ENCODE results near the gene TEAD1.
A peak's percentile ranks its signal among the peaks of the same experiment; 100 is the strongest.

The TEAD1 gene

DNA sequence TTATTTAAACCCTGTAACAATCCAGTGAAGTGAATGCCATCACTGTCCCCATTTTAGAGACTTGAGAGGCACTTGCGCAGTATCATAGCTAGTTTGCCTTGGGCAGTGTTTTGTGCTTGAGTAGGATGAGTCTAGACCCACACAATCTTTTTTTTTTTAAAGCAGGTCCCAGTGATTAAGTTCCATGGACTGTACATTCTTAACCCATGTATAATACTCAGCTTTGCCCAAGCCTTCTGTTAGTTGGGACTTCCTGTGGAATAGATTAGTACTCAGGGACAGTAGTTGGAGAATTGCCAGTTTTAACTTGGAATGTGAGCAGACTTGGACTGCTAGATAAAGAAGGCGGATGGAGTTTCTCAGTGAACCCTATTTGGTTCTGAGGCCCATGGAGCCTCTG, 226.3 kb downstream of the TEAD1 start:
- TF ChIP-seq, protein P1, sequence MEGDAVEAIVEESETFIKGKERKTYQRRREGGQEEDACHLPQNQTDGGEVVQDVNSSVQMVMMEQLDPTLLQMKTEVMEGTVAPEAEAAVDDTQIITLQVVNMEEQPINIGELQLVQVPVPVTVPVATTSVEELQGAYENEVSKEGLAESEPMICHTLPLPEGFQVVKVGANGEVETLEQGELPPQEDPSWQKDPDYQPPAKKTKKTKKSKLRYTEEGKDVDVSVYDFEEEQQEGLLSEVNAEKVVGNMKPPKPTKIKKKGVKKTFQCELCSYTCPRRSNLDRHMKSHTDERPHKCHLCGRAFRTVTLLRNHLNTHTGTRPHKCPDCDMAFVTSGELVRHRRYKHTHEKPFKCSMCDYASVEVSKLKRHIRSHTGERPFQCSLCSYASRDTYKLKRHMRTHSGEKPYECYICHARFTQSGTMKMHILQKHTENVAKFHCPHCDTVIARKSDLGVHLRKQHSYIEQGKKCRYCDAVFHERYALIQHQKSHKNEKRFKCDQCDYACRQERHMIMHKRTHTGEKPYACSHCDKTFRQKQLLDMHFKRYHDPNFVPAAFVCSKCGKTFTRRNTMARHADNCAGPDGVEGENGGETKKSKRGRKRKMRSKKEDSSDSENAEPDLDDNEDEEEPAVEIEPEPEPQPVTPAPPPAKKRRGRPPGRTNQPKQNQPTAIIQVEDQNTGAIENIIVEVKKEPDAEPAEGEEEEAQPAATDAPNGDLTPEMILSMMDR (IDR thresholded peaks at IDR 0.05; ENCODE audit: control insufficient read depth, insufficient read depth, low read depth, low read length, missing control alignments) = no peak
- no peak overlapping the region for H3K4me3 ChIP-seq (ENCODE audit: control insufficient read depth, low read depth, low read length)
- peak; percentile 71 for DNase-seq (ENCODE audit: low read depth)

- no peak overlapping the region for H3K4me3 ChIP-seq (ENCODE audit: control insufficient read depth, low read depth, low read length)
- TF ChIP-seq, protein P1 (IDR thresholded peaks at IDR 0.05; ENCODE audit: control insufficient read depth, insufficient read depth, low read depth, low read length, missing control alignments) = no peak
- no peak for DNase-seq (ENCODE audit: low read depth)
These were observed 227.1 kb downstream of the TEAD1 start for GRCh38 chr11:12901272-12901671.

GRCh38 chr11:12901874-12902481, 227.8 kb downstream of the TEAD1 start:
- no peak overlapping the region for H3K4me3 ChIP-seq (ENCODE audit: control insufficient read depth, low read depth, low read length)
- TF ChIP-seq, protein P1 (IDR thresholded peaks at IDR 0.05; ENCODE audit: control insufficient read depth, insufficient read depth, low read depth, low read length, missing control alignments) = no peak
- DNase-seq (ENCODE audit: low read depth) = no peak

DNA sequence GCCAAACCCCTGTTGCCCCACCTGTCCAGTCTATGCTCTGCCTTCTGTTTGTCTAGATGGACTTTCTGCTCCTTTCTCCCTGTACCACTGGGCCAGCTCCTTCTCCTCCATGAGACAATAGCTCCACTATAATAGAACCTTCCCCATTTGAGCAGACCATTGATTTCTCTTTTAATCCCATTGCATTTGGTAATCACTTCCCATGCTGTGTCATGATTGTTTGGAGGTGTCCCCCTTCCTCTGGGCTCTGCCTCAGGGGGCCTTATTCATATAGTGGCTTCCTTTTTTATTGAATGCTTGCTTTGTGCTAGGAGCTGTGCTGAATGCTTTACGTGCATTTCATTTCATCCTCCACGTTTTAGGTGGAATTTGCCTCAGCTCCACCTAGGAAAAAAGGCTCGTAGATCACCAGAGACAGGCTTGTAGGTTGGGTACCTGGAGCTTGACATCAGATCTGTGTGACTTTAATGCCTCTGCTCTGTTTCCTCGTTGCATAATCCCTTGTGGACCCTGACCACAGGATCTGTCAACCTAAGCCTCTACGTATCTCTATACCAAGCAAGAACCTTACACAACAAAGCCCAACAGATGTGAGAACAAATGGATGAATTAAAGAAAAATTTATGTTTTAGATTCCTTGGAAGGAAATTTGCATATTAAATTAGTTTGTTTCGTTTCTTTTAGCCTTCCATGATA, 228.7 kb downstream of the TEAD1 start:
- no peak for DNase-seq (ENCODE audit: low read depth)
- H3K4me3 ChIP-seq (ENCODE audit: control insufficient read depth, low read depth, low read length) = no peak overlapping the region
- TF ChIP-seq, protein P1 (IDR thresholded peaks at IDR 0.05; ENCODE audit: control insufficient read depth, insufficient read depth, low read depth, low read length, missing control alignments) = no peak

GRCh38 chr11:12905435-12905834, 231.2 kb downstream of the TEAD1 start:
- no peak overlapping the region for H3K4me3 ChIP-seq (ENCODE audit: control insufficient read depth, low read depth, low read length)
- TF ChIP-seq, protein P1 (IDR thresholded peaks at IDR 0.05; ENCODE audit: control insufficient read depth, insufficient read depth, low read depth, low read length, missing control alignments) = no peak
- DNase-seq (ENCODE audit: low read depth) = no peak

- TF ChIP-seq, protein P1 (IDR thresholded peaks at IDR 0.05; ENCODE audit: control insufficient read depth, insufficient read depth, low read depth, low read length, missing control alignments) = no peak
- no peak overlapping the region for H3K4me3 ChIP-seq (ENCODE audit: control insufficient read depth, low read depth, low read length)
- DNase-seq (ENCODE audit: low read depth) = no peak
These were observed 232.3 kb downstream of the TEAD1 start for GRCh38 chr11:12906501-12906900.
